Measurements from ENCODE around the gene ANKS1B.

The ANKS1B gene

DNA sequence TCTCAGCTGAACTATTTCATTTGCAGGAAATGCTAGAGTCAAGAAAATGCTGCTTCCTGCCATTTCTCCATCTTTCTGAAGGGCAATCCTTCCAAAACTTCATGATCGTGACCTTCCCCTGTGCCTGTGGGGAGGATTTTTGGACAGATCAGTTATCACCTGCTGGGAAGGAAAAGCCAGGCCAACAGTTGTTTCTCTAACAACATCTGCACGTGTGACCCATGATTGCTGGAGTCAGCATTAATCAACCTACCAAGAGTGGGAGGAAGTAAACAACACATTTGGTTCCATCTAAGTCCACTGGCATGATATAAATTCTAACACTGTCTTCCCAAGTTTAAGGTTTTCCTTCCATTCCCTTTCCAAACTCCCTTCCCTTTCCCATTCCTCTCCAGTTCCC is 1167.0 kb downstream of the ANKS1B start:
- no peak overlapping the region for H3K4me3 ChIP-seq (ENCODE audit: low read length in 2 of 2)
- H3K4me1 ChIP-seq (ENCODE audit: control insufficient read depth in 2 of 2, insufficient read depth in 2 of 2, low read length in 2 of 2): no peaks in the 10 kb centered on the region
- H3K9me3 ChIP-seq (ENCODE audit: control insufficient read depth in 2 of 2, low read length in 2 of 2): no peaks in the 10 kb centered on the region
- H3K36me3 ChIP-seq (ENCODE audit: control insufficient read depth in 2 of 2, insufficient read depth in 2 of 2, low read length in 2 of 2): no peaks in the 10 kb centered on the region
- H3K27me3 ChIP-seq (ENCODE audit: control insufficient read depth in 2 of 2, insufficient read depth in 2 of 2, low read length in 2 of 2): no peaks in the 10 kb centered on the region
- no peak overlapping the region for H3K9ac ChIP-seq (ENCODE audit: low read depth in 1 of 2, low read length in 2 of 2)
- H3K27ac ChIP-seq (ENCODE audit: low read depth in 2 of 2, low read length in 2 of 2): no peak overlapping the region

DNA sequence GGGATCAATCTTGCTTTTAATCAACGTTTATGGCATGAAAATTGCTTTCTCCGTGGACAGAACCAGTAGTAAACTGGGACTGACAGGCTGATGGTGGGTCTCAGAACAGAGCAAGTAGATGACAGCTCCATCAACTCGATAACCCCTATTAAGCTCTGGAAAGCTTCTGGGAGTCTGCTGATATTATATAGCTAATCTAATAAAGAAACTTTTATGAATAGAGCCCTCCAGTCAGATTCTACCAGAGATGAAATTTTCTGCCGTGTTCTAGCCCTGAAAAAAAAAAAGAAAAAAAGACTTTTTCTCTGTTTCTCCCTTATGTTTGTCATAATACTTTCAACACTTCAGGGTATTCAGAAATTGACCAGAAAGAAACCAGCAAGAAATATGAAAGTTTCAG is 1168.0 kb downstream of the ANKS1B start:
- Histone ChIP-seq H3K4me3 (ENCODE audit: low read length in 2 of 2) (no peak overlapping the region), H3K9me3 (ENCODE audit: control insufficient read depth in 2 of 2, low read length in 2 of 2) (no peaks in the 10 kb centered on the region), H3K27ac (ENCODE audit: low read depth in 2 of 2, low read length in 2 of 2) (no peak overlapping the region), H3K9ac (ENCODE audit: low read depth in 1 of 2, low read length in 2 of 2) (no peak overlapping the region), H3K27me3 (ENCODE audit: control insufficient read depth in 2 of 2, insufficient read depth in 2 of 2, low read length in 2 of 2) (no peaks in the 10 kb centered on the region), H3K4me1 (ENCODE audit: control insufficient read depth in 2 of 2, insufficient read depth in 2 of 2, low read length in 2 of 2) (no peaks in the 10 kb centered on the region), H3K36me3 (ENCODE audit: control insufficient read depth in 2 of 2, insufficient read depth in 2 of 2, low read length in 2 of 2) (no peaks in the 10 kb centered on the region)

DNA sequence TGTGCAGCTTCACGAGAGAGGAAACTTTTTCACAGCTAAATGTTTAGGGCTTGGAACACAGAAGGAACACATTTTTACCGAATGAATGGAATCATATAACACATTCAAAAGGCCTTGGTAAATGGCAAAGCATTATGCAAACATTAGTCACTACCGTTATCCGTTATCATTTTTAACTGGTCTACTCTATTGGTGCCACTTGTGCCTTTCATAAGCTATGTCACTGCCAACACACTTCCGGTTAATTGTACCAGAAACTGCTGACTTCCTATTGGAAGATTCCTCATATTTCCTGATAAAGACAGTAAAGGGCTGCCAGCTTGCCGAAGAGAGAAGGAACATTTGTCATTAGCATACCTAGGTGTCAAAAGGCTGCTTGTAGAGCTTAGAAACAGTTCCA is 1170.5 kb downstream of the ANKS1B start:
- Histone ChIP-seq H3K4me1 (ENCODE audit: control insufficient read depth in 2 of 2, insufficient read depth in 2 of 2, low read length in 2 of 2) (no peaks in the 10 kb centered on the region), H3K9ac (ENCODE audit: low read depth in 1 of 2, low read length in 2 of 2) (no peak overlapping the region), H3K27ac (ENCODE audit: low read depth in 2 of 2, low read length in 2 of 2) (no peak overlapping the region), H3K4me3 (ENCODE audit: low read length in 2 of 2) (no peak overlapping the region), H3K9me3 (ENCODE audit: control insufficient read depth in 2 of 2, low read length in 2 of 2) (no peaks in the 10 kb centered on the region), H3K27me3 (ENCODE audit: control insufficient read depth in 2 of 2, insufficient read depth in 2 of 2, low read length in 2 of 2) (no peaks in the 10 kb centered on the region), H3K36me3 (ENCODE audit: control insufficient read depth in 2 of 2, insufficient read depth in 2 of 2, low read length in 2 of 2) (no peaks in the 10 kb centered on the region)

DNA sequence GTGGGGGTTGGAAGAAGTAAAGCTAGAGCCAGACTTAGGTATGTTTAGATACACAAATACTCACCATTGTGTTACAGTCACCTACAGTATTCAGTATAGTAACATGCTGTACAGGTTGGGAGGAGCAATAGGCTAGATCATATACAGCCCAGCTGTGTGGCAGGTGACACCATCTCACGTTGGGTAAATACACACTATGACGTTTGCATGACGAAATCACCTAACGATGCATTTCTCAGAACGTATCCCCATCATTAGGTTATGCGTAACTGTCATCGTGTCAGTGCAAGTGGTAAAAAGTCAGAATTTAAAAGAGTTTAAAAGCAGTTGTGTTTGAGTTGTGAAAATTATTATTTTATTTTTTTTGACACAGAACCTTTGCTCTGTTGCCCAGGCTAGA is 1172.5 kb downstream of the ANKS1B start:
- Histone ChIP-seq H3K27ac (ENCODE audit: low read depth in 2 of 2, low read length in 2 of 2) (no peak overlapping the region), H3K9ac (ENCODE audit: low read depth in 1 of 2, low read length in 2 of 2) (no peak overlapping the region)

DNA sequence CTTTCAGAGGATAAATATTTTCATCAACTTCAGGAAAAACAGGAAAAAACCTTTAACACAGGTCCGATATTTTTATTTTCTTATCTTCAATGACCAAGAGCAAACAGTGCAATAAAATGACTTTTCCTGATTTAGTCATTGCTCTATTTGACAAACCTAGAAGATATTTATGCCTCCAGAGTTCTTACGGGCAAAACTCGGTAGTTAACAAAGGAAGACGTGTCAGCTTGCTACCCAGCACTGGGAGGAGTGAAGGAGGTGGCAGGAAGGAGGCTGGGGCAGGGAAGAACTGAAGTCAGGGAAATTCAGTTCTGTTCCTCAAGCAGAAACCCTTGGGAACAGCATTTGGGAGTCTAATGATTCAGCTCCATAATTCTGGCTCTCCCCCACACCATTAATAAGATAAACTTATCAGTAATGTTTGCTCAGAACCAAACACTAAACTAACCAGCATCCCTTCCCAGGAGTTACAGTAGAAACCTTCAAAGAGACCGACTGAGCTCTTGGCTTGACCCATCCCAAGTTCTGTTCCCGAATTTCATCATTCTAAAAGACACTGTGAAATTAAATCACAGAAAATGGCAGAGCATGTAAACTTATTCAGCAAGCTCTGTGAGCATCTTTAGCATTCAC is 1176.4 kb downstream of the ANKS1B start:
- Histone ChIP-seq H3K4me3 (ENCODE audit: low read length in 2 of 2) (no peak overlapping the region), H3K4me1 (ENCODE audit: control insufficient read depth in 2 of 2, insufficient read depth in 2 of 2, low read length in 2 of 2) (no peaks in the 10 kb centered on the region), H3K9ac (ENCODE audit: low read depth in 1 of 2, low read length in 2 of 2) (no peak overlapping the region), H3K36me3 (ENCODE audit: control insufficient read depth in 2 of 2, insufficient read depth in 2 of 2, low read length in 2 of 2) (no peaks in the 10 kb centered on the region), H3K27ac (ENCODE audit: low read depth in 2 of 2, low read length in 2 of 2) (no peak overlapping the region), H3K9me3 (ENCODE audit: control insufficient read depth in 2 of 2, low read length in 2 of 2) (no peaks in the 10 kb centered on the region), H3K27me3 (ENCODE audit: control insufficient read depth in 2 of 2, insufficient read depth in 2 of 2, low read length in 2 of 2) (no peaks in the 10 kb centered on the region)

More for the DNA sequence above, 1172.5 kb downstream of the ANKS1B start:
- Histone ChIP-seq H3K4me3 (ENCODE audit: low read length in 2 of 2) (no peak overlapping the region), H3K36me3 (ENCODE audit: control insufficient read depth in 2 of 2, insufficient read depth in 2 of 2, low read length in 2 of 2) (no peaks in the 10 kb centered on the region), H3K27me3 (ENCODE audit: control insufficient read depth in 2 of 2, insufficient read depth in 2 of 2, low read length in 2 of 2) (no peaks in the 10 kb centered on the region), H3K9me3 (ENCODE audit: control insufficient read depth in 2 of 2, low read length in 2 of 2) (no peaks in the 10 kb centered on the region), H3K4me1 (ENCODE audit: control insufficient read depth in 2 of 2, insufficient read depth in 2 of 2, low read length in 2 of 2) (no peaks in the 10 kb centered on the region)

DNA sequence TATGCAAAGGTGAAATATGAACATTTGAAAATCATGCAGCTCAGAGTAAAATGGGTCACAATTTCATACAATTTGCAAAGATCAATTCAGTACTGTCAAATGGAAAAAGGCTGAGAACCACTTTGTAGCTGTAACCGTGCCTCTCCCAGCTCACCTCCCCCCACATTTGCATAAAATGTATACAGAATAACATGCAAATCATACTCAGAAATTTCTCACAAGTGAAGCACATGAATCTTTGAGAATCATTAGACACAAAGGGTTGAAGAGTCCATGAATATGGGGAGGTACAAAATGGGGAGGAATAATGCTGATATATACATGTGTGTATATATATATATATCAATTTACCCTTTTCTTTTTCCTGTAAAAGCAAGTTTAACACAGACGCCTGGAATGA is 1177.5 kb downstream of the ANKS1B start:
- no peaks in the 10 kb centered on the region for H3K9me3 ChIP-seq (ENCODE audit: control insufficient read depth in 2 of 2, low read length in 2 of 2)
- no peak overlapping the region for H3K4me3 ChIP-seq (ENCODE audit: low read length in 2 of 2)
- H3K36me3 ChIP-seq (ENCODE audit: control insufficient read depth in 2 of 2, insufficient read depth in 2 of 2, low read length in 2 of 2): no peaks in the 10 kb centered on the region
- no peaks in the 10 kb centered on the region for H3K27me3 ChIP-seq (ENCODE audit: control insufficient read depth in 2 of 2, insufficient read depth in 2 of 2, low read length in 2 of 2)
- no peaks in the 10 kb centered on the region for H3K4me1 ChIP-seq (ENCODE audit: control insufficient read depth in 2 of 2, insufficient read depth in 2 of 2, low read length in 2 of 2)
- H3K27ac ChIP-seq (ENCODE audit: low read depth in 2 of 2, low read length in 2 of 2): no peak overlapping the region
- no peak overlapping the region for H3K9ac ChIP-seq (ENCODE audit: low read depth in 1 of 2, low read length in 2 of 2)

DNA sequence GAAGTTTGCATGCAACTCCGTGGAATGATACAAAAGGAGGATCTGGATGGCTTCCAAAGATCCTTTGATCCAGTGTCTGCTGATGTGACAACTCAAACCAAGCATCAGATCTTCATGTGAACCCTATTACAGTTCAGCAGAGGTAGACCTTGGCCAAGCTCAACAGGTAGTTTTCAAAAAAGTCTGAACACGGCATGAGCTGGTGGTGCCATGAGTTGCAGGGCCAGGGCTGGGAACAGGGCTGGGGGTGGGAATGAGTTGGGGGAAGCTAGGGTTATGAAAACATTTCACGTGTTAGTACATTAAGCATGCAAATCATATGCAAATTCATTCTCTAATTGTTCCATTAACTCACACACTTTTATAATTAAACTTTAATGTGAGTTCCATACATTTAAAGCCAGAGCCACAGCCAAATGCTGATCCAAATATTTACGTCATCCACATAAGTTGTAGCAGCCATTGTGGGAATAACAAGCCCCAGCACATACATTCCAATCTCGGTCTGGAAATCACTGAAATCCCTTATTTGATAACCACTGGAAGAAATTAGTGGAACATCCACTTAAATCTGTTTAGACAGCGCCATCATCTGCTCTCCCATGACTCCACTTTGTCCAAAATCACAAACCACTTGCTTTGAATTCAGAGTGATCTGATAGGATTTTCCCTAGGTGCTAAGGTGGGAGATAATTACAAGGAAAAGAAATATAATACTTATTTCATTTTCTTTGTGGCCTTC is 1181.1 kb downstream of the ANKS1B start:
- no peaks in the 10 kb centered on the region for H3K9me3 ChIP-seq (ENCODE audit: control insufficient read depth in 2 of 2, low read length in 2 of 2)
- H3K9ac ChIP-seq (ENCODE audit: low read depth in 1 of 2, low read length in 2 of 2): no peak overlapping the region
- no peak overlapping the region for H3K4me3 ChIP-seq (ENCODE audit: low read length in 2 of 2)
- H3K27ac ChIP-seq (ENCODE audit: low read depth in 2 of 2, low read length in 2 of 2): no peak overlapping the region
- no peaks in the 10 kb centered on the region for H3K27me3 ChIP-seq (ENCODE audit: control insufficient read depth in 2 of 2, insufficient read depth in 2 of 2, low read length in 2 of 2)
- no peaks in the 10 kb centered on the region for H3K36me3 ChIP-seq (ENCODE audit: control insufficient read depth in 2 of 2, insufficient read depth in 2 of 2, low read length in 2 of 2)
- H3K4me1 ChIP-seq (ENCODE audit: control insufficient read depth in 2 of 2, insufficient read depth in 2 of 2, low read length in 2 of 2): no peaks in the 10 kb centered on the region

DNA sequence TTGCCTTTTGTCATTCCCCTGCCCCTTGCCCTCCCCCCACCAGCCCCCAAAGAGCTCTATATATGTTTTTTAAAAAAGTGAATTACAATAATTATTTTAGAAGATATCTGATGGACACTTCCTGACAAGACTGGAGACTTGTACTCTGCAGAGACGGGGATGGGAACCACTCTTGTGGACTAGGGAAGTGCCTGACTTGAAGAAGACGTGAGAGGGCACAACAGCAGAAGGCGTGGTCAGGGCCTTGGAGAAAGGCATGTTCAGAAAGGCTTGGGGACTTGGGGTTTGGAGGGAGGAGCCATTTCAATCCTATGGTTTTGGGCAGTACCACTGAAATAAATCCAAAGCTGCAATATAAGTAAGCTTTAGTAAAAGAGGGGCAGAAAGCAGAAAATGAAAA is 1184.9 kb downstream of the ANKS1B start:
- H3K27ac ChIP-seq (ENCODE audit: low read depth in 2 of 2, low read length in 2 of 2): no peak overlapping the region
- no peaks in the 10 kb centered on the region for H3K4me1 ChIP-seq (ENCODE audit: control insufficient read depth in 2 of 2, insufficient read depth in 2 of 2, low read length in 2 of 2)

DNA sequence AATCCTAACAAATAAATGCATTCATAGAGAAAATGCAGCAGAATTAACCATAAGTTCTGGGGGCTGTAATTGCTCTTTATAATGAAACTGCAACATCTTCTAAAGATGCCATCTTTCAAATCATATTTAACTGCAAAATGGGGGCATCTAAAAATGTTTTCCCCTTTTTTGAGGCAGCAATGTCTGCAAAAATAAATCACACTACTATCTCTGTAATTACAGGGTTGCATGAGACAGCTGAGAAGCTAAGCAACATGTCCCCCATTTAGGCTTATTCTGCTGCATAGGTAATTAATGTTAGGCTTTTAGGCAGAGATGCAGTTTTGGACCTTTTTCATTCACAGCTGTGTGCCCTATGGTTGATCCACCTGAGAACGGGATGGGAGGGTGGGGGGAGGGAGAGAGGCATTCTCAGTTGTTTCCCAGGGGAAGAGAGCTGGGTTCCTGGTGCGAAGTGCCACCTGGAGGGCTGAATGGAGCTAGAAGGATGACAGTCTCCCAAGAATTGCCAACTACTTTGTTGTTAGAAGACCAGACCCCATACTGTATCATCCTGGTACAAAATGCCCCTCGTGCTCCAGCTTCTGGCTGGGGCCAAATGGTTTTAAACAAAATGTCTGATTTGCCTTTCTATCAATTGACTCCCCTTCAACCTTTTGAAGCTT is 1185.5 kb downstream of the ANKS1B start:
- Histone ChIP-seq H3K9ac (ENCODE audit: low read depth in 1 of 2, low read length in 2 of 2) (no peak overlapping the region), H3K4me3 (ENCODE audit: low read length in 2 of 2) (no peak overlapping the region), H3K4me1 (ENCODE audit: control insufficient read depth in 2 of 2, insufficient read depth in 2 of 2, low read length in 2 of 2) (no peaks in the 10 kb centered on the region), H3K27me3 (ENCODE audit: control insufficient read depth in 2 of 2, insufficient read depth in 2 of 2, low read length in 2 of 2) (no peaks in the 10 kb centered on the region), H3K9me3 (ENCODE audit: control insufficient read depth in 2 of 2, low read length in 2 of 2) (no peaks in the 10 kb centered on the region), H3K36me3 (ENCODE audit: control insufficient read depth in 2 of 2, insufficient read depth in 2 of 2, low read length in 2 of 2) (no peaks in the 10 kb centered on the region), H3K27ac (ENCODE audit: low read depth in 2 of 2, low read length in 2 of 2) (no peak overlapping the region)

More for the DNA sequence above, 1184.9 kb downstream of the ANKS1B start:
- H3K9me3 ChIP-seq (ENCODE audit: control insufficient read depth in 2 of 2, low read length in 2 of 2): no peaks in the 10 kb centered on the region
- H3K4me3 ChIP-seq (ENCODE audit: low read length in 2 of 2): no peak overlapping the region
- H3K36me3 ChIP-seq (ENCODE audit: control insufficient read depth in 2 of 2, insufficient read depth in 2 of 2, low read length in 2 of 2): no peaks in the 10 kb centered on the region
- no peak overlapping the region for H3K9ac ChIP-seq (ENCODE audit: low read depth in 1 of 2, low read length in 2 of 2)
- H3K27me3 ChIP-seq (ENCODE audit: control insufficient read depth in 2 of 2, insufficient read depth in 2 of 2, low read length in 2 of 2): no peaks in the 10 kb centered on the region

DNA sequence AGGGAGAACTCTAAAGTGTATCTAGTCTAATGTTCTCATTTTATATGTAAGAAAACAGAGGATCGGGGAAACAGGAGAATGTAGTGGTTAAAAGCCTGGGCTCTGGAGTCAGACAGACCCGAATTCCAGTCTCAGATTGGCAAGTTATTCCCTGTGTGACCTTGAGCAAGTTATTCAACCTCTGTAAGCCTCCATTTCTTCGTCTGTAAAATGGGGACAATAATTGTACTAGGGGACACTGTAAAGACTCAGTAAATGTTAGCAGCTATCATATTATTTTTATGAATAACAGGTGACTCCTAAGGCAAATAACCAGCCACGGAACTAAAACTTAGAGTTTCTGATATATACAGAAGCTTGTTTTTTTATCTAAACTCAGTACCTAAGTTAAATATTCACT is 1187.5 kb downstream of the ANKS1B start:
- H3K9ac ChIP-seq (ENCODE audit: low read depth in 1 of 2, low read length in 2 of 2): no peak overlapping the region
- no peaks in the 10 kb centered on the region for H3K27me3 ChIP-seq (ENCODE audit: control insufficient read depth in 2 of 2, insufficient read depth in 2 of 2, low read length in 2 of 2)
- no peak overlapping the region for H3K4me3 ChIP-seq (ENCODE audit: low read length in 2 of 2)
- no peaks in the 10 kb centered on the region for H3K4me1 ChIP-seq (ENCODE audit: control insufficient read depth in 2 of 2, insufficient read depth in 2 of 2, low read length in 2 of 2)
- no peak overlapping the region for H3K27ac ChIP-seq (ENCODE audit: low read depth in 2 of 2, low read length in 2 of 2)
- no peaks in the 10 kb centered on the region for H3K36me3 ChIP-seq (ENCODE audit: control insufficient read depth in 2 of 2, insufficient read depth in 2 of 2, low read length in 2 of 2)
- H3K9me3 ChIP-seq (ENCODE audit: control insufficient read depth in 2 of 2, low read length in 2 of 2): no peaks in the 10 kb centered on the region

All from mucosa of rectum (tissue), 2 donors.